Calu3 (cell line): ENCODE measurements around the gene EAF2. TPM values are rescaled to one million over a fixed set of nuclear protein-coding genes. Genes with fewer than 3 reads are reported as not detected.

Experiments
- BruUV-seq: library from RNA; stranded (reverse); fragments of 400-500 nt; replicated peaks from 2 replicates; lab custom pipeline; 2021; lab: Mats Ljungman, UMichigan
- CTCF ChIA-PET: fragments of 300-600 bp; sonication (Branson Sonifier 250); formaldehyde crosslinking; loops from one replicate; lab custom pipeline; 2022; ENCODE audit warnings: antibody characterized with exemption; lab: Charles Lee
- DNase-seq: peaks from one replicate; pipeline ENCODE4 v3.0.0; 2022
- H3K27ac Mint-ChIP-seq: one replicate; pipeline ENCODE4 v1.8.0; 2022; ENCODE audit warnings: mixed read lengths; ENCODE audit not compliant: unreplicated experiment
- H3K27me3 Mint-ChIP-seq: one replicate; pipeline ENCODE4 v1.8.0; 2022; ENCODE audit warnings: mixed read lengths; ENCODE audit not compliant: unreplicated experiment
- H3K36me3 Mint-ChIP-seq: one replicate; pipeline ENCODE4 v1.8.0; 2022; ENCODE audit warnings: mild to moderate bottlenecking, moderate library complexity, mixed read lengths; ENCODE audit not compliant: insufficient read depth, unreplicated experiment
- H3K4me1 Mint-ChIP-seq: one replicate; pipeline ENCODE4 v1.8.0; 2022; ENCODE audit warnings: mild to moderate bottlenecking, low read depth, mixed read lengths; ENCODE audit not compliant: unreplicated experiment
- H3K4me3 Mint-ChIP-seq: one replicate; pipeline ENCODE4 v1.8.0; 2022; ENCODE audit warnings: mild to moderate bottlenecking, low read depth, moderate library complexity, mixed read lengths; ENCODE audit not compliant: unreplicated experiment
- H3K9me3 Mint-ChIP-seq: one replicate; pipeline ENCODE4 v1.8.0; 2022; ENCODE audit warnings: low read depth, mixed read lengths; ENCODE audit not compliant: unreplicated experiment
- CTCF ChIP-seq: fragments of 200-600 bp; IDR thresholded peaks from one replicate; pipeline ENCODE4 v1.8.0; 2022; ENCODE audit warnings: antibody characterized with exemption; ENCODE audit not compliant: unreplicated experiment
- intact Hi-C: fragments of 100-400 bp; cut with micrococcal nuclease; formaldehyde crosslinking; loops from one replicate; pipeline ENCODE4 v1.10.0; 2022; ENCODE audit not compliant: unreplicated experiment
- total RNA-seq: library from RNA; stranded (reverse); gene quantifications from 2 replicates; pipeline ENCODE4 v1.2.3, GENCODE V29; 2022

The EAF2 gene
- total RNA-seq, 1 experiment from 2014 or later: 4.7 TPM

GRCh38 chr3:121885386-121885785, 50.4 kb downstream of the EAF2 start:
- intact Hi-C loops: loop anchor here (10.0 kb wide), 1 partner anchor 59 kb away; no protein-coding TSS in a partner anchor
- Mint-ChIP-seq H3K27me3 (no peaks in the 10 kb centered on the region), H3K4me1 (peaks cover 12% of the 10 kb centered on the region), H3K36me3 (no peaks in the 10 kb centered on the region), H3K27ac (no peak overlapping the region), H3K9me3 (no peaks in the 10 kb centered on the region), H3K4me3 (no peak overlapping the region)
- no peak for TF ChIP-seq CTCF
- CTCF ChIA-PET: interaction anchor here (1.1 kb wide), 1 partner anchor 110 kb away, joined by 3 read pairs; no protein-coding TSS in a partner anchor
- BruUV-seq: no TSS peak
- DNase-seq: no peak

DNA sequence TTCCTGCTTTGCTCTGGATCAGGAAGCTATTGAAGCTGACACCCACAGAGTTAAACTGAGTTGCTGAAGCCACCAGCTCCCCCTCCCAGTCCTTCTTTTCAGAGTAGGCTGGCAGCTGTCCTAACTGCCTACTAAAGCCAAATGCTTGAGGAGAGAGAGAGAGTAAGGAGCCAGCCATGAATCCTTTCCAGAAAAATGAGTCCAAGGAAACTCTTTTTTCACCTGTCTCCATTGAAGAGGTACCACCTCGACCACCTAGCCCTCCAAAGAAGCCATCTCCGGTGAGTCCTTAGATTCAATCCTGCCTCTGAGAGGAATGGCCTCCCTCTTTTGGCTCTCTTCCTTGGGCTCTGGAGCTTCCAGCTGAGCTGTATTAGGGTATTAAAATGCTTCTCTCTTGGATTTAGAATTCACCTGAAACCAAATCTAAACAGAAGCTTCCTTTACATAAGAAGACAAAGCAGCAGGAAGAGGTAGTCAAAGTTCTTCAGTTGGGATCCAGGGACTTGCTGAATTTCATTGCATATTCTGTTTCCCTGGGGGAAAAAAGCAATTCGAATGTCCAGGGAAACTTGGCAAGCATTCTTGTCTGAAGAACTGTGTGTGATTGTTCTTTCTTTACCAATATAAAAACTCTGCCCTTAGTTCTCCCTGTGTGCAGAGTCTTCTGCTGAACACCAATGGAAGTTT, 59.4 kb downstream of the EAF2 start, which contains the start of gene SLC15A2:
SLC15A2 (plus strand) TSS at position 101 of the 690 bp plus-strand sequence; CDS start at position 177, 76 bp downstream.
- Mint-ChIP-seq H3K4me1 (peaks cover 11% of the 10 kb centered on the region), H3K36me3 (no peaks in the 10 kb centered on the region), H3K27me3 (no peaks in the 10 kb centered on the region), H3K9me3 (no peaks in the 10 kb centered on the region), H3K4me3 (no peak within 1 kb of the TSS), H3K27ac (no peak within 1 kb of the TSS)
- TF ChIP-seq CTCF: no peak
- no peak for DNase-seq
- BruUV-seq: no TSS peak
- intact Hi-C loops: no loop called here
- CTCF ChIA-PET: interaction anchor here (0.5 to 1.5 kb wide), 3 partner anchors 55 to 498 kb away, joined by 3 to 7 read pairs (median 6); no protein-coding TSS in a partner anchor

DNA sequence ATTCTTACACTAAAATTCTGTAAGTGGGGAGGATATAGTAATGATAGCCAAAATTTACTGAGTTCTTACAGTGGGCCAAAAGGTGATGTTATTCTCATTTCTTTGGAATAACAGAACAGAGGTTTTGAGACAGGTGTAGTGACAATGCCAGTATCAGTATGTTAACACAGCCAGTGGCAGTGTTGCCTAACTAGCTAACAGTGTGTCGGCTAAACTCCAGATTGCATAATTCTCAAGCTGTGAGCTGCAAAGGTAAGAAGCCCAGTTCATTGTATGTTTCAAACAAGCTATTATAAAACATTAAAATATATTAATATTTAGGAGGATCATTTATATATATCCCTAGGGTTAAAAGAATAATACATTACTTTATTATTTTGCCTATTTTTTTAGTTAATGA, 60.1 kb downstream of the EAF2 start:
- H3K4me3 Mint-ChIP-seq: no peak overlapping the region
- TF ChIP-seq CTCF: no peak
- peaks cover 11% of the 10 kb centered on the region for H3K4me1 Mint-ChIP-seq
- H3K9me3 Mint-ChIP-seq: no peaks in the 10 kb centered on the region
- H3K27me3 Mint-ChIP-seq: no peaks in the 10 kb centered on the region
- CTCF ChIA-PET: interaction anchor here (1.5 kb wide), 1 partner anchor 100 kb away, joined by 6 read pairs; no protein-coding TSS in a partner anchor
- DNase-seq: no peak
- intact Hi-C loops: no loop called here
- no peak overlapping the region for H3K27ac Mint-ChIP-seq
- no peaks in the 10 kb centered on the region for H3K36me3 Mint-ChIP-seq
- BruUV-seq: no TSS peak

DNA sequence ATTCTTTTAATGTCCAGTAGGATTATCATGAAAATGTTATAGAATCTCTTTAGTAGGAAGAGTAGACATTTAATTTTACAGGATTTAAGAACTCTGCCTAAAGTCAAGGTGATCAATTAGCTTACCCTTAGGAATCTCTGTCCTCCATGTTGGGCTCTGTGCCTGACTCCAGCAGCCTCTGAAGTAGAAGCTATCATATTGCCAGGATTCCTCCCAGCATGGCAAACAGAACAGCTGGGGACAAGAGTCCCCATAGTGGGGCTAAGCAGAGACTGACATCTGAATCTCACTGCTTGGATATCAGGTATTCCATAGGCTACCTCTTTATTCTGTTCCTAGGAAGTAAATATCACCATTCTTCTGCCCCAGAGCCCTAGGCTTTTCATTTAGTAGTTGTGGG, 60.7 kb downstream of the EAF2 start:
- H3K36me3 Mint-ChIP-seq: no peaks in the 10 kb centered on the region
- H3K4me3 Mint-ChIP-seq: no peak overlapping the region
- no peak for TF ChIP-seq CTCF
- H3K27ac Mint-ChIP-seq: no peak overlapping the region
- BruUV-seq: no TSS peak
- peaks cover 11% of the 10 kb centered on the region for H3K4me1 Mint-ChIP-seq
- intact Hi-C loops: no loop called here
- no peaks in the 10 kb centered on the region for H3K27me3 Mint-ChIP-seq
- CTCF ChIA-PET: no interaction called here
- no peaks in the 10 kb centered on the region for H3K9me3 Mint-ChIP-seq
- DNase-seq: no peak
